T-helper 2 cell (primary cell): ENCODE data around the gene CREBL2.
A peak's percentile ranks its signal among the peaks of the same experiment; 100 is the strongest.

Experiments
- DNase-seq, 5 experiments: peaks; one replicate each; pipeline versions ENCODE4 v3.0.0 to v3.0.0-alpha.2; 2012 to 2022

CREBL2 gene

GRCh38 chr12:12681061-12681765, 69.5 kb downstream of the CREBL2 start:
- DNase-seq, result no peak

GRCh38 chr12:12682284-12682683, 70.6 kb downstream of the CREBL2 start:
- DNase-seq, result no peak

GRCh38 chr12:12683136-12683697, 71.5 kb downstream of the CREBL2 start:
- no peak for DNase-seq

GRCh38 chr12:12683725-12684124, 72.0 kb downstream of the CREBL2 start:
- DNase-seq, result no peak

GRCh38 chr12:12684375-12685106, 72.9 kb downstream of the CREBL2 start:
- peak in 1 of 5 experiments; percentile 41 for DNase-seq

GRCh38 chr12:12685305-12685704, 73.6 kb downstream of the CREBL2 start:
- no peak for DNase-seq

GRCh38 chr12:12686472-12686871, 74.8 kb downstream of the CREBL2 start:
- DNase-seq, result no peak

- DNase-seq, result no peak
Measured at GRCh38 chr12:12686925-12687324, 75.2 kb downstream of the CREBL2 start.

GRCh38 chr12:12689647-12690300, 78.1 kb downstream of the CREBL2 start:
- peak in 1 of 5 experiments; percentile 64 for DNase-seq

- no peak for DNase-seq
Measured at GRCh38 chr12:12691549-12691948, 79.9 kb downstream of the CREBL2 start.

- peak in 1 of 5 experiments; percentile 66 for DNase-seq
Measured at GRCh38 chr12:12693111-12693671, 81.5 kb downstream of the CREBL2 start.
